Mammary epithelial cell (primary cell): ENCODE data around the gene PAPLN.

Experiments used
- EZH2 ChIP-seq: IDR thresholded peaks from 2 replicates; pipeline ENCODE4 v1.6.1; 2012; ENCODE audit warnings: low read length, inconsistent platforms, borderline replicate concordance
- TF ChIP-seq, protein P1 (sequence below), 2 donors: IDR thresholded peaks in 1 of 2; conservative IDR thresholded peaks in 1 of 2; 2 replicates each; pipeline ENCODE4 v1.5.1; 2011 to 2012; ENCODE audit warnings: inconsistent platforms in 2 of 2, low read length in 2 of 2, mild to moderate bottlenecking in 2 of 2, control low read depth in 1 of 2, low read depth in 1 of 2; ENCODE audit not compliant: insufficient read depth in 1 of 2; ENCODE audit errors: extremely low read depth in 1 of 2

DNA sequence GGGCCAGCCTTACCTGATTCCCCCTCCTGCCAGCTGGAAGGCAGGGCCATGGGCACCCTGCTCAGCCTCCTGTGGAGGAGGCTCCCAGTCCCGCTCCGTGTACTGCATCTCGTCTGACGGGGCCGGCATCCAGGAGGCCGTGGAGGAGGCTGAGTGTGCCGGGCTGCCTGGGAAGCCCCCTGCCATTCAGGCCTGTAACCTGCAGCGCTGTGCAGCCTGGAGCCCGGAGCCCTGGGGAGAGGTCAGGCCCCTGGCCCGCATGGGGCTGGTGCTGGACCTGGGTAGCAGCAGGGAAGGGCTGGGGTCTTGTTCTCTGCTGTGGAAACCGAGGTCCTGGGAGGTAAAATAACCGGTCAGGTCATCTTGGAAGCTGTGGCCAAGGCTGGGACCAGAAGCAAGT lies 16.4 kb downstream of the PAPLN start:
- TF ChIP-seq, protein P1, sequence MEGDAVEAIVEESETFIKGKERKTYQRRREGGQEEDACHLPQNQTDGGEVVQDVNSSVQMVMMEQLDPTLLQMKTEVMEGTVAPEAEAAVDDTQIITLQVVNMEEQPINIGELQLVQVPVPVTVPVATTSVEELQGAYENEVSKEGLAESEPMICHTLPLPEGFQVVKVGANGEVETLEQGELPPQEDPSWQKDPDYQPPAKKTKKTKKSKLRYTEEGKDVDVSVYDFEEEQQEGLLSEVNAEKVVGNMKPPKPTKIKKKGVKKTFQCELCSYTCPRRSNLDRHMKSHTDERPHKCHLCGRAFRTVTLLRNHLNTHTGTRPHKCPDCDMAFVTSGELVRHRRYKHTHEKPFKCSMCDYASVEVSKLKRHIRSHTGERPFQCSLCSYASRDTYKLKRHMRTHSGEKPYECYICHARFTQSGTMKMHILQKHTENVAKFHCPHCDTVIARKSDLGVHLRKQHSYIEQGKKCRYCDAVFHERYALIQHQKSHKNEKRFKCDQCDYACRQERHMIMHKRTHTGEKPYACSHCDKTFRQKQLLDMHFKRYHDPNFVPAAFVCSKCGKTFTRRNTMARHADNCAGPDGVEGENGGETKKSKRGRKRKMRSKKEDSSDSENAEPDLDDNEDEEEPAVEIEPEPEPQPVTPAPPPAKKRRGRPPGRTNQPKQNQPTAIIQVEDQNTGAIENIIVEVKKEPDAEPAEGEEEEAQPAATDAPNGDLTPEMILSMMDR (conservative IDR thresholded peaks at IDR 0.05 in 1 of 2, IDR thresholded peaks at IDR 0.05 in 1 of 2; ENCODE audit: extremely low read depth in 1 of 2, insufficient read depth in 1 of 2, low read depth in 1 of 2, low read length in 2 of 2) = no peak
- no peak for TF ChIP-seq EZH2
